ENCODE measurements around the gene AMIGO3.

The AMIGO3 gene

DNA sequence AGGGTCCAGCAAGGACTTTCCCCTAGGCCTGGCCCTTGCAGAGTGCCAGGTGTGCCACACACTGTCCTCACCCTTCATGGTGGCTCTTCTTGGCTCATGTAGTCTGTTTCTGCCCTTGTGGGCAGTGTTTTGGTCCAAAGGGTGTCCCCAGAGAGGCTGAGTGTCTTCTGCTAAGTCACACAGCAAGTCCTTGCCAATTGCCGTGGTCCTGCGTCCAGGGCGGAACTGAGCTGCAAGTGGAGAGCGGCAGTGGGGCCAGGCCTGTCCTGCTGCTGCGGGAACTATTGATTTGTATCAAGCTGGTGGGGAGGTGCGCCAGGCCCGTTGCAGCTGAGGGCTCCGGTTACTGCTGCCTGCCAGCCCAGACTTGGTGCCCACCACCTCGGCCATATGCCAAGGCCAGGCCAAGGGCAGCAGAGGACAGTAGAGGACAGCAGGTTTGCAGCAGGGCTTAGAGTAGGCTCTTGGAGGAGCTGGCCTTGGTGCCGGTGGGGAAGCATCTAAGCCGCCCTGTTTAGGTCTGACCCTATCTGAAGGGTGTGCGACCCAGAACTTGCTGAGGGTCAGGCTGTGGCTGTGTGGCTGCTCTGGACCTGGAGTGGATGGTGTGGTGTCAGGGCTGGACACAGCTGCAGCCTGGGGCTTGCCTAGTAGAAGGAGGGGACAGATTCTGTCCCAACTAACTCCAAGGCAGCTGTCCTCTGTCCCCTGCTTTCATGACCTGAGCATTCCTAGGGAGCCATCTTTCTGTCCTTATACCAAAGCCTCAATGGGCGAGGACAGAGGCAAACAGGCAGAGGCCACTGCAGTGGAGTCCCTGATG, 4.5 kb downstream of the AMIGO3 start:
- DNase-seq (ENCODE audit: extremely low spot score), result no peak
- POLR2A ChIA-PET, result interaction anchor here (0.6 kb wide), 2 partner anchors 22 to 357 kb away, joined by 3 to 6 read pairs; no protein-coding TSS in a partner anchor
- CTCF ChIA-PET, result interaction anchor here (0.8 kb wide), 1 partner anchor 10 kb away, joined by 3 read pairs; no protein-coding TSS in a partner anchor
- TF ChIP-seq CTCF (IDR thresholded peaks at IDR 0.05; ENCODE audit: control extremely low read depth, extremely low read depth, low read depth, missing control alignments), result no peak

- POLR2A ChIA-PET, result interaction anchor here (0.9 kb wide), 1 partner anchor 10 kb away, joined by 3 read pairs; no protein-coding TSS in a partner anchor
- no peak for DNase-seq (ENCODE audit: extremely low spot score)
- CTCF ChIA-PET, result interaction anchor here (1.0 to 1.4 kb wide), 3 partner anchors 10 to 126 kb away, joined by 3 to 4 read pairs (median 4); no protein-coding TSS in a partner anchor
- no peak for TF ChIP-seq CTCF (IDR thresholded peaks at IDR 0.05; ENCODE audit: control extremely low read depth, extremely low read depth, low read depth, missing control alignments)
Observed at GRCh38 chr3:49713336-49714105, 6.0 kb downstream of the AMIGO3 start.

- ChIA-PET CTCF (interaction anchor here (1.0 to 1.4 kb wide), 3 partner anchors 9 to 127 kb away, joined by 3 to 4 read pairs (median 4); no protein-coding TSS in a partner anchor), POLR2A (interaction anchor here (0.9 kb wide), 1 partner anchor 10 kb away, joined by 3 read pairs; no protein-coding TSS in a partner anchor)
- no peak for DNase-seq (ENCODE audit: extremely low spot score)
- no peak for TF ChIP-seq CTCF (IDR thresholded peaks at IDR 0.05; ENCODE audit: control extremely low read depth, extremely low read depth, low read depth, missing control alignments)
Observed at GRCh38 chr3:49712631-49713317, 6.7 kb downstream of the AMIGO3 start.

GRCh38 chr3:49712166-49712565, 7.3 kb downstream of the AMIGO3 start:
- ChIA-PET POLR2A (no interaction called here), CTCF (interaction anchor here (1.4 kb wide), 2 partner anchors 127 kb away, joined by 4 to 7 read pairs; no protein-coding TSS in a partner anchor)
- DNase-seq (ENCODE audit: extremely low spot score), result no peak
- TF ChIP-seq CTCF (IDR thresholded peaks at IDR 0.05; ENCODE audit: control extremely low read depth, extremely low read depth, low read depth, missing control alignments), result no peak

DNA sequence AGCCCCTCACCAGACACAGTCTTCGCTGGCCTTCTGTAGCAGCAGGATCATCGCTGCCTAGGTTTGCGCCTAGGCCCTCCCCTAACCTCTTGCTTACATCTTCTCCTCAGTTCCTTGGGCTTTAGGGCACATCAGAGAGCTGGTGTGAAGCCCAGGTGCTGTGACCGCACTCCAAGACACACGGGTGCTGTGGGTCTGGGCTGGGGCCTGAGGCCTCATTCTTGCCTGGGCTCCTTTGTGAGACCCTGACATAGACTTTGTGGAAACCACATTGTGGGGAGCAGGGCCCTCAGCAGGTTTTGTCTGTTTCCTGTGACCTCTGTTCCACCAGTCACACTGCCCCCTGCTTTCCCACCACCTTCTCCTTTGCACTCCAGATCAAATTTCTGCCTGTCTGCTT, 8.0 kb downstream of the AMIGO3 start:
- no peak for DNase-seq (ENCODE audit: extremely low spot score)
- no peak for TF ChIP-seq CTCF (IDR thresholded peaks at IDR 0.05; ENCODE audit: control extremely low read depth, extremely low read depth, low read depth, missing control alignments)
- POLR2A ChIA-PET, result no interaction called here
- CTCF ChIA-PET, result interaction anchor here (1.2 to 1.4 kb wide), 2 partner anchors 8 to 128 kb away, joined by 3 to 7 read pairs; partner anchors contain the start of gene AMIGO3

GRCh38 chr3:49709852-49710251, 9.6 kb downstream of the AMIGO3 start:
- CTCF ChIA-PET, result no interaction called here
- POLR2A ChIA-PET, result no interaction called here
- DNase-seq (ENCODE audit: extremely low spot score), result no peak
- no peak for TF ChIP-seq CTCF (IDR thresholded peaks at IDR 0.05; ENCODE audit: control extremely low read depth, extremely low read depth, low read depth, missing control alignments)
